Colonic mucosa (tissue), 4 donors: ENCODE data around the gene SLC6A6. TPM values are rescaled to one million over a fixed set of nuclear protein-coding genes. Genes with fewer than 3 reads are reported as not detected.

Experiments
- DNase-seq: peaks from one replicate; pipeline ENCODE4 v3.0.0-alpha.2; 2020
- H3K27ac ChIP-seq: fragments of 200-600 bp; one replicate; pipeline ENCODE4 v1.8.0; 2021
- H3K27me3 ChIP-seq: fragments of 200-600 bp; one replicate; pipeline ENCODE4 v1.8.0; 2021
- H3K36me3 ChIP-seq: fragments of 200-600 bp; one replicate; pipeline ENCODE4 v1.8.0; 2021
- H3K4me1 ChIP-seq: fragments of 200-600 bp; one replicate; pipeline ENCODE4 v1.8.0; 2021; ENCODE audit warnings: mild to moderate bottlenecking
- H3K4me3 ChIP-seq: fragments of 200-600 bp; one replicate; pipeline ENCODE4 v1.8.0; 2021
- H3K9ac ChIP-seq, 2 donors: one replicate each; pipeline ENCODE4 v1.7.0; 2013; ENCODE audit warnings: control low read depth in 2 of 2, low read depth in 2 of 2, low read length in 2 of 2
- H3K9me3 ChIP-seq: fragments of 200-600 bp; one replicate; pipeline ENCODE4 v1.8.0; 2021
- CTCF ChIP-seq: fragments of 200-600 bp; IDR thresholded peaks from one replicate; pipeline ENCODE4 v1.8.0; 2022; ENCODE audit warnings: antibody characterized with exemption, mild to moderate bottlenecking
- intact Hi-C: fragments of 100-400 bp; cut with DNase I; formaldehyde crosslinking; loops from one replicate; pipeline ENCODE4 v1.14.1; 2022
- total RNA-seq, 2 donors: library from RNA; stranded (reverse); fragmentation: NEBNext Ultra II Directional in 1 of 2; extraction: Animal tissue kit (Norgen Biotek cat#: 25700) in 1 of 2; gene quantifications; one replicate each; pipeline ENCODE4 v1.2.1, GENCODE V29; 2021
- donor health status: healthy.
- donor health status: DM: no; HTN: no; CAD: no.
- donor health status: DM: no; HTN: no; CAD: no.

SLC6A6 gene
- total RNA-seq, 2 donors from 2014 or later, result 7.2 to 13.0 TPM

GRCh38 chr3:14411166-14411526 is 8.7 kb downstream of the SLC6A6 start:
- intact Hi-C loops, result no loop called here
- Histone ChIP-seq H3K9me3 (no peaks in the 10 kb centered on the region), H3K27me3 (no peaks in the 10 kb centered on the region), H3K36me3 (no peaks in the 10 kb centered on the region), H3K27ac (no peak overlapping the region), H3K4me3 (no peak overlapping the region), H3K9ac (no peak overlapping the region), H3K4me1 (no peaks in the 10 kb centered on the region)
- no peak for DNase-seq
- no peak for TF ChIP-seq CTCF

- Histone ChIP-seq H3K9ac (no peak overlapping the region), H3K4me1 (no peaks in the 10 kb centered on the region), H3K27me3 (no peaks in the 10 kb centered on the region), H3K9me3 (no peaks in the 10 kb centered on the region), H3K36me3 (no peaks in the 10 kb centered on the region), H3K27ac (no peak overlapping the region), H3K4me3 (no peak overlapping the region)
- no peak for TF ChIP-seq CTCF
- DNase-seq, result no peak
- intact Hi-C loops, result no loop called here
Observed at GRCh38 chr3:14411988-14412387, 9.6 kb downstream of the SLC6A6 start.

GRCh38 chr3:14412831-14413380 is 10.5 kb downstream of the SLC6A6 start:
- H3K27ac ChIP-seq, result no peak overlapping the region

GRCh38 chr3:14413381-14414071 is 11.1 kb downstream of the SLC6A6 start:
- H3K36me3 ChIP-seq, result no peaks in the 10 kb centered on the region
- H3K4me1 ChIP-seq, result no peaks in the 10 kb centered on the region
- DNase-seq, result no peak
- no peak overlapping the region for H3K27ac ChIP-seq
- no peaks in the 10 kb centered on the region for H3K9me3 ChIP-seq
- H3K9ac ChIP-seq, result no peak overlapping the region
- TF ChIP-seq CTCF, result no peak
- intact Hi-C loops, result no loop called here
- no peak overlapping the region for H3K4me3 ChIP-seq
- H3K27me3 ChIP-seq, result no peaks in the 10 kb centered on the region

More at GRCh38 chr3:14412831-14413380, 10.5 kb downstream of the SLC6A6 start:
- no peak for DNase-seq
- TF ChIP-seq CTCF, result no peak
- Histone ChIP-seq H3K9me3 (no peaks in the 10 kb centered on the region), H3K4me1 (no peaks in the 10 kb centered on the region), H3K27me3 (no peaks in the 10 kb centered on the region), H3K9ac (no peak overlapping the region), H3K4me3 (no peak overlapping the region), H3K36me3 (no peaks in the 10 kb centered on the region)
- intact Hi-C loops, result no loop called here

- peaks cover 9% of the 10 kb centered on the region for H3K4me1 ChIP-seq
- no peak for TF ChIP-seq CTCF
- intact Hi-C loops, result no loop called here
- H3K4me3 ChIP-seq, result no peak overlapping the region
- H3K27me3 ChIP-seq, result no peaks in the 10 kb centered on the region
- H3K9ac ChIP-seq, result no peak overlapping the region
- no peak overlapping the region for H3K27ac ChIP-seq
- no peak for DNase-seq
- no peaks in the 10 kb centered on the region for H3K9me3 ChIP-seq
- H3K36me3 ChIP-seq, result no peaks in the 10 kb centered on the region
Observed at GRCh38 chr3:14414846-14415464, 12.5 kb downstream of the SLC6A6 start.
